Measurements from ENCODE around the gene SLC22A7. TPM values are rescaled to one million over a fixed set of nuclear protein-coding genes. Genes with fewer than 3 reads are reported as not detected.
A peak's percentile ranks its signal among the peaks of the same experiment; 100 is the strongest.

SLC22A7 gene
- total RNA-seq, 1 experiment from 2014 or later = not detected

DNA sequence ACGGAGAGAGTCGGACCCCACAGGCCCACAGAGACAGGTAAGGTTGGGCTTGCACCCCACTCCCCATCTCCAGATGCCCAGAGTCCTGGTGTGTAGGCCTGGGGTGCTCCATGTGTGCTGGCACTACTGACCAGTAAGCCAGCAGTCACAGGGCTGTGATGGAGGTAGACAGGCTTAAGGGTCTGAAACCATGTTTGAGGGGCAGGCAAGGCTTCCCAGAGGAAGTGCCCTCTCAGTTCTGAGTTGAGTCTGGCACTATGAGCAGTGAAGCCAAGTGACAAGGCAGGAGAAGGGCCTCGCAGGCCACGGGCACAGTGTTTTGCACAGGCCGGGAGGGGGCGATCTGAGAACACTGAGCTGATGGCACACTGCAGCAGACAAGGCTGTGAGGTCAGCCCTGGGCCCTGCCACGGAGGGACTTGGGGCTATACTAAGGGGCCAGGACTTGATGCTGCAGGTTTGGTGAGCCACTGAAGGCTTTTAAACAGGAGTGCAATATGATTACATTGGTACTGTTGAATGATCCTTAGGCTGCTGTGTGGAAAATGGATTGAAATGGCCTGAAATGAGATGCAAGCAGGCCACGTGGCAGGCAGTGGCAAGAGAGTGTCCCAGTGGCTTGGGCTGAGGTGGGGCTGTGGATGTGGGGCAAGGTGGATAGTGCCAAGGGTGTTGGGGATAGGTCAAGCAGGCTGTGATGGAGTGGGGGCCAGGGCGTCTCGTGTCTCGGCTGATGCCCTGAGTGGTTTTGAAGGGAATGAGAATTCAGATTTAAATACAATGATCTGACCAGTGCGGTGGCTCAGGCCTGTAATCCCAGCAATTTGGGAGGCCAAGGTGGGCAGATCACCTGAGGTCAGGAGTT, 34.5 kb upstream of the SLC22A7 start:
- H3K4ac ChIP-seq (ENCODE audit: low read depth, low read length) = no peak overlapping the region
- no peaks in the 10 kb centered on the region for H3K23me2 ChIP-seq (ENCODE audit: insufficient read length, low read depth, low read length, poor library complexity, severe bottlenecking)
- no peaks in the 10 kb centered on the region for H4K20me1 ChIP-seq (ENCODE audit: control insufficient read depth, insufficient read depth, insufficient read length)
- no CpG with 5 or more reads among the region's 12 CpGs for WGBS (ENCODE audit: extremely low coverage, insufficient read length, low lambda C conversion rate)
- no peak overlapping the region for H2BK5ac ChIP-seq (ENCODE audit: insufficient read length, low read length)
- no peak overlapping the region for H3K56ac ChIP-seq (ENCODE audit: insufficient read length, low read depth, low read length)
- no peak overlapping the region for H3K23ac ChIP-seq (ENCODE audit: insufficient read length, low read depth, low read length)
- peaks cover 13% of the 10 kb centered on the region for H3K27me3 Mint-ChIP-seq (ENCODE audit: low read depth)
- H3K9me3 ChIP-seq (ENCODE audit: control insufficient read depth, low read depth, low read length) = no peaks in the 10 kb centered on the region
- no peak overlapping the region for H2BK20ac ChIP-seq (ENCODE audit: low read depth, low read length, poor library complexity, severe bottlenecking)
- peaks cover 17 to 27% of the 10 kb centered on the region in 2 experiments for H3K4me1 Mint-ChIP-seq
- H2BK12ac ChIP-seq (ENCODE audit: insufficient read length, low read depth, low read length) = no peak overlapping the region
- H3K27me3 ChIP-seq (ENCODE audit: insufficient read depth, low read length) = peaks cover 5% of the 10 kb centered on the region; the same call in 1 of the 2 replicates
- peak; percentile 88 for DNase-seq
- no peak overlapping the region for H4K91ac ChIP-seq (ENCODE audit: insufficient read length, low read depth, low read length)
- H3K36me3 Mint-ChIP-seq (ENCODE audit: insufficient read depth in 1 of 3, low read depth in 3 of 3) = no peaks in the 10 kb centered on the region; a peak in 1 of 7 replicates
- H2AK5ac ChIP-seq (ENCODE audit: insufficient read length, low read length) = no peak overlapping the region
- no peak overlapping the region for H2BK120ac ChIP-seq (ENCODE audit: low read depth, low read length, poor library complexity, severe bottlenecking)
- no peak overlapping the region for H3K27ac ChIP-seq (ENCODE audit: insufficient read length, low read depth, low read length)
- no peak overlapping the region for H3K18ac ChIP-seq (ENCODE audit: insufficient read length, low read depth, low read length)
- TF ChIP-seq CTCF (conservative IDR thresholded peaks at IDR 0.05) = peak; percentile 84
- H4K8ac ChIP-seq (replicated peaks; ENCODE audit: insufficient read length, low read depth, low read length) = no peak overlapping the region
- H4K5ac ChIP-seq (ENCODE audit: insufficient read length, low read depth, low read length) = no peak overlapping the region
- H3K4me3 Mint-ChIP-seq = no peak overlapping the region; a peak in 1 of 5 replicates
- H3K9ac ChIP-seq (ENCODE audit: extremely low read depth, insufficient read length, low read length) = no peak overlapping the region
- H3K27ac Mint-ChIP-seq = peak overlapping the region in 1 of 3 experiments; percentile 42; a peak in 1 of 7 replicates
- no peak overlapping the region for H2BK15ac ChIP-seq (ENCODE audit: low read depth, low read length)
- H3K4me2 ChIP-seq (ENCODE audit: insufficient read depth, insufficient read length, low read length) = no peak overlapping the region
- H3K9me3 Mint-ChIP-seq = no peaks in the 10 kb centered on the region; a peak in 1 of 5 replicates
- no peak overlapping the region for H2AFZ ChIP-seq (ENCODE audit: low read length)
- peaks cover 7% of the 10 kb centered on the region; the same call in 1 of the 2 replicates for H3K4me1 ChIP-seq (ENCODE audit: insufficient read depth, low read length)
- H3T11ph ChIP-seq (ENCODE audit: low read length) = no peak overlapping the region
- H3K79me1 ChIP-seq (ENCODE audit: insufficient read depth, low read depth, low read length, poor library complexity, severe bottlenecking) = no peaks in the 10 kb centered on the region
- no peak overlapping the region for H3K14ac ChIP-seq (ENCODE audit: insufficient read depth, low read length)
- no peaks in the 10 kb centered on the region for H3K79me2 ChIP-seq (ENCODE audit: insufficient read depth, low read length)

Measured in H9 (cell line).